Osteoblast (primary cell): Measurements from ENCODE around the gene SERPINB6. TPM values are rescaled to one million over a fixed set of nuclear protein-coding genes. Genes with fewer than 3 reads are reported as not detected.
"Not testable (repeated sequence)": the region's sequence is repeated elsewhere in the genome, so short reads cannot be mapped to it uniquely, and the experiment has no call there.

Source experiments
- DNase-seq: peaks from one replicate; pipeline ENCODE4 v3.0.0; 2011; ENCODE audit warnings: low spot score, mixed read lengths; ENCODE audit not compliant: insufficient read length; ENCODE audit errors: missing footprints
- H2AFZ ChIP-seq: 2 replicates; pipeline ENCODE4 v1.6.0; 2011; ENCODE audit warnings: mild to moderate bottlenecking, low read length
- H3K27ac ChIP-seq: 2 replicates; pipeline ENCODE4 v1.5.1; 2011; ENCODE audit warnings: mild to moderate bottlenecking, low read depth, low read length, moderate library complexity
- H3K27me3 ChIP-seq: 2 replicates; pipeline ENCODE4 v1.6.0; 2012; ENCODE audit warnings: mild to moderate bottlenecking, control low read depth, inconsistent platforms, low read length, moderate library complexity; ENCODE audit not compliant: insufficient read depth
- H3K36me3 ChIP-seq: 2 replicates; pipeline ENCODE4 v1.5.1; 2011; ENCODE audit warnings: mild to moderate bottlenecking, low read length, control low read depth, moderate library complexity; ENCODE audit not compliant: insufficient read depth
- H3K4me1 ChIP-seq: 2 replicates; pipeline ENCODE4 v1.5.1; 2011; ENCODE audit warnings: mild to moderate bottlenecking, low read length, control low read depth, moderate library complexity; ENCODE audit not compliant: insufficient read depth
- H3K4me2 ChIP-seq: 2 replicates; pipeline ENCODE4 v1.6.0; 2011; ENCODE audit warnings: mild to moderate bottlenecking, low read length; ENCODE audit not compliant: insufficient read depth
- H3K4me3 ChIP-seq: fragments of 200-600 bp; sonication (generic); 3 replicates; pipeline ENCODE4 v1.5.1; 2012; ENCODE audit warnings: mild to moderate bottlenecking, low read length, inconsistent platforms; ENCODE audit not compliant: insufficient read depth
- H3K79me2 ChIP-seq: 2 replicates; pipeline ENCODE4 v1.6.0; 2012; ENCODE audit warnings: mild to moderate bottlenecking, low read length, control low read depth, inconsistent platforms; ENCODE audit not compliant: insufficient read depth
- H3K9me3 ChIP-seq: 2 replicates; pipeline ENCODE4 v1.5.1; 2011; ENCODE audit warnings: low read depth, low read length, control low read depth
- H4K20me1 ChIP-seq: 2 replicates; pipeline ENCODE4 v1.6.0; 2012; ENCODE audit warnings: mild to moderate bottlenecking, low read length, control low read depth; ENCODE audit not compliant: insufficient read depth
- total RNA-seq: library from RNA; depleted of rRNA; stranded (reverse); fragments of >200 nt; gene quantifications from 2 replicates; pipeline ENCODE4 v1.2.3, GENCODE V29; 2012
- TF ChIP-seq, protein P1 (sequence below): IDR thresholded peaks from 2 replicates; pipeline ENCODE4 v1.5.1; 2011; ENCODE audit warnings: mild to moderate bottlenecking, low read depth, low read length, moderate library complexity; ENCODE audit errors: extremely low read depth

Gene SERPINB6
- total RNA-seq, 1 donor: 83.2 TPM

- Histone ChIP-seq H3K27me3 (peaks cover 12% of the 10 kb centered on the region), H3K36me3 (no peaks in the 10 kb centered on the region)
- TF ChIP-seq, protein P1, sequence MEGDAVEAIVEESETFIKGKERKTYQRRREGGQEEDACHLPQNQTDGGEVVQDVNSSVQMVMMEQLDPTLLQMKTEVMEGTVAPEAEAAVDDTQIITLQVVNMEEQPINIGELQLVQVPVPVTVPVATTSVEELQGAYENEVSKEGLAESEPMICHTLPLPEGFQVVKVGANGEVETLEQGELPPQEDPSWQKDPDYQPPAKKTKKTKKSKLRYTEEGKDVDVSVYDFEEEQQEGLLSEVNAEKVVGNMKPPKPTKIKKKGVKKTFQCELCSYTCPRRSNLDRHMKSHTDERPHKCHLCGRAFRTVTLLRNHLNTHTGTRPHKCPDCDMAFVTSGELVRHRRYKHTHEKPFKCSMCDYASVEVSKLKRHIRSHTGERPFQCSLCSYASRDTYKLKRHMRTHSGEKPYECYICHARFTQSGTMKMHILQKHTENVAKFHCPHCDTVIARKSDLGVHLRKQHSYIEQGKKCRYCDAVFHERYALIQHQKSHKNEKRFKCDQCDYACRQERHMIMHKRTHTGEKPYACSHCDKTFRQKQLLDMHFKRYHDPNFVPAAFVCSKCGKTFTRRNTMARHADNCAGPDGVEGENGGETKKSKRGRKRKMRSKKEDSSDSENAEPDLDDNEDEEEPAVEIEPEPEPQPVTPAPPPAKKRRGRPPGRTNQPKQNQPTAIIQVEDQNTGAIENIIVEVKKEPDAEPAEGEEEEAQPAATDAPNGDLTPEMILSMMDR: no peak
Measured at GRCh38 chr6:2938004-2938631, 33.2 kb downstream of the SERPINB6 start.

DNA sequence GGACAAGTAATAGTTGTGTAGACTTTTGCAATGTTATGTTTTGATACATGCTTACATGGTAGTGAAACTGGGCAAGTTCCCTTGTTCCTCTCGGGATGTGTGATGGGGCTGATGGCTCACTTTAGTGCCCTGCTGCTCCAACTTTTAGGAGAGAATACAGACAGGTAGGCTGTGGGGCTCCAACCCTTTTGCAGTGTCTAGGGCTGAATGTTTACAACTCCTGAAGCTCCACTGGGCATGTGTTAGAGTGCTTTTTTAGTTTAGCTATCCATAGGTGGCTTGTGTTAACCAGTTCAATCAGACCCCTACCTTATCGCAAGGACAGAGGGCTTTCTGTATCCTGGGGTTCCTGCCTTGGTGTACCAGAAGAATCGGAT lies 33.8 kb downstream of the SERPINB6 start:
- Histone ChIP-seq H3K9me3 (no peaks in the 10 kb centered on the region), H4K20me1 (no peaks in the 10 kb centered on the region), H3K4me3 (no peak overlapping the region), H3K27me3 (peaks cover 13% of the 10 kb centered on the region), H3K27ac (no peak overlapping the region), H3K36me3 (no peaks in the 10 kb centered on the region), H2AFZ (no peak overlapping the region), H3K4me1 (no peaks in the 10 kb centered on the region), H3K4me2 (no peak overlapping the region), H3K79me2 (no peaks in the 10 kb centered on the region)
- TF ChIP-seq, protein P1: no peak
- peak; percentile 68 for DNase-seq

More at GRCh38 chr6:2938004-2938631, 33.2 kb downstream of the SERPINB6 start:
- Histone ChIP-seq H3K79me2 (no peaks in the 10 kb centered on the region), H4K20me1 (no peaks in the 10 kb centered on the region), H3K27ac (no peak overlapping the region), H2AFZ (no peak overlapping the region), H3K4me3 (no peak overlapping the region), H3K4me2 (no peak overlapping the region), H3K9me3 (no peaks in the 10 kb centered on the region), H3K4me1 (no peaks in the 10 kb centered on the region)
- peak; percentile 68 for DNase-seq

DNA sequence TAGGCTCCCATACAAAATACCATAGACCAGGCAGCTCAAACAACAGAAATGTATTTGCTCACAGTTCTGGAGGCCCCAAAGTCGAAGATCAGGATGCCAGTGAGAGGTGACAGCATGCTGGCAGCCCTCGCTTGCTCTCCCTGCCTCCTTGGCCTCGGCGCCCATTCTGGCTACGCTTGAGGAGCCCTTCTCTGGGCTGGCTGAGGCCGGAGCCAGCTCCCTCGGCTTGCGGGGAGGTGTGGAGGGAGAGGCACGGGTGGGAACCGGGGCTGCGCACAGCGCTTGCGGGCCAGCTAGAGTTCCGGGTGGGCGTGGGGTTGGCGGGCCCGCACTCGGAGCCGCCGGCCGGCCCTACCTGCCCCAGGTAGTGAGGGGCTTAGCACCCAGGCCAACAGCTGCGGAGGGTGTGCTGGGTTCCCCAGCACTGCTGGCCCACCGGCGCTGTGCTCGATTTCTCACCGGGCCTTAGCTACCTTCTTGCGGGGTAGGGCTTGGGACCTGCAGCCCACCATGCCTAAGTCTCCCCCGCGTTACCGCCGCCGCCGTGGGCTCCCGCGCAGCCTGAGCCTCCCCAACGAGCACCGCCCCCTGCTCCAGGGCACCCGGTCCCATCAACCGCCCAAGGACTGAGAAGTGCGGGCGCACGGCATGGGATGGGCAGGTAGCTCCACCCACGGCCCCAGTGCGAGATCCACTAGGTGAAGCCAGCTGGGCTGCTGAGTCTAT lies 35.6 kb downstream of the SERPINB6 start:
- Histone ChIP-seq H3K9me3 (no peaks in the 10 kb centered on the region), H3K36me3 (no peaks in the 10 kb centered on the region), H3K27ac (no peak overlapping the region), H3K4me2 (no peak overlapping the region), H2AFZ (no peak overlapping the region), H4K20me1 (no peaks in the 10 kb centered on the region), H3K4me1 (no peaks in the 10 kb centered on the region), H3K4me3 (no peak overlapping the region), H3K27me3 (peaks cover 13% of the 10 kb centered on the region), H3K79me2 (no peaks in the 10 kb centered on the region)
- no peak for DNase-seq
- TF ChIP-seq, protein P1: no peak

GRCh38 chr6:2934057-2934456 lies 37.3 kb downstream of the SERPINB6 start:
- Histone ChIP-seq H3K9me3 (no peaks in the 10 kb centered on the region), H3K27me3 (peaks cover 13% of the 10 kb centered on the region), H3K4me2 (no peak overlapping the region), H4K20me1 (no peaks in the 10 kb centered on the region), H3K36me3 (no peaks in the 10 kb centered on the region), H3K79me2 (no peaks in the 10 kb centered on the region), H3K4me1 (no peaks in the 10 kb centered on the region), H2AFZ (no peak overlapping the region), H3K27ac (no peak overlapping the region), H3K4me3 (no peak overlapping the region)
- TF ChIP-seq, protein P1: no peak
- DNase-seq: no peak

DNA sequence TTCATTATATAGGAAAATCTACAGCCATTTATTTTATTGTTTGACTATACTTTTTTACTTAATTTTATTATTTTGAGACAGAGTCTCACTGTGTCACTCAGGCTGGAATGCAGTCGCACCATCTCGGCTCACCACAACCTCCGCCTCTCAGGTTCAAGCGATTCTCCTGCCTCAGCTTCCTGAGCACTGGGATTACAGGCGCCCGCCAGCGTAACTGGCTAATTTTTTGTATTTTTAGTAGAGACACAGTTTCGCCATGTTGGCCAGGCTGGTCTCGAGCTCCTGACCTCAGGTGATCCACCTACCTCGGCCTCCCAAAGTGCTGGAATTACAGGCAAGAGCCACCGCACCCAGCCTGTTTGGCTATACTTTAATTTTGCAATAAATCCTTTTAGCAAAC lies 38.5 kb downstream of the SERPINB6 start:
- not testable (repeated sequence) for H3K36me3 ChIP-seq, DNase-seq, H4K20me1 ChIP-seq, H3K4me3 ChIP-seq, H2AFZ ChIP-seq, H3K4me1 ChIP-seq, H3K27ac ChIP-seq, H3K4me2 ChIP-seq, H3K79me2 ChIP-seq, H3K9me3 ChIP-seq
- H3K27me3 ChIP-seq: peaks cover 19% of the 10 kb centered on the region
